T-helper 17 cell (primary cell): ENCODE data around the gene SDK1. TPM values are rescaled to one million over a fixed set of nuclear protein-coding genes. Genes with fewer than 3 reads are reported as not detected.

Source experiments
- ATAC-seq: fragments of 150-1000 bp; cut with Tn5 transposase; 2 replicates; pipeline ENCODE4 v1.10.0; 2021; ENCODE audit warnings: mild to moderate bottlenecking, moderate library complexity
- DNase-seq, 3 donors: peaks; one replicate each; pipeline versions ENCODE4 v3.0.0 to v3.0.0-alpha.2; 2020 to 2021
- H3K9me3 ChIP-seq: one replicate; pipeline ENCODE4 v1.7.0; 2013; ENCODE audit warnings: low read length, mild to moderate bottlenecking; ENCODE audit not compliant: control insufficient read depth, poor library complexity, severe bottlenecking
- H3K27ac Mint-ChIP-seq: one replicate; pipeline ENCODE4 v1.8.0; 2022; ENCODE audit warnings: mild to moderate bottlenecking, moderate library complexity, mixed read lengths
- H3K27me3 Mint-ChIP-seq: one replicate; pipeline ENCODE4 v1.8.0; 2022; ENCODE audit warnings: mixed read lengths
- H3K36me3 Mint-ChIP-seq: one replicate; pipeline ENCODE4 v1.8.0; 2022; ENCODE audit warnings: low read depth, mixed read lengths
- H3K4me1 Mint-ChIP-seq: one replicate; pipeline ENCODE4 v1.8.0; 2022; ENCODE audit warnings: mild to moderate bottlenecking, mixed read lengths
- H3K4me3 Mint-ChIP-seq: one replicate; pipeline ENCODE4 v1.8.0; 2022; ENCODE audit warnings: mild to moderate bottlenecking, moderate library complexity, mixed read lengths
- total RNA-seq, 4 donors: library from RNA in 2 of 4; stranded (reverse) in 2 of 4; gene quantifications; one replicate each; pipeline ENCODE4 v1.2.3 and lab custom pipeline; 2022 to 2026

SDK1 gene
- total RNA-seq, 2 donors from 2014 or later: 0.12 to 0.13 TPM

- DNase-seq (no peak), ATAC-seq (no peak)
- Mint-ChIP-seq H3K4me1 (peaks cover 2% of the 10 kb centered on the region), H3K27ac (no peak overlapping the region), H3K27me3 (peaks cover 37% of the 10 kb centered on the region), H3K4me3 (no peak overlapping the region), H3K36me3 (no peaks in the 10 kb centered on the region)
- H3K9me3 ChIP-seq: no peaks in the 10 kb centered on the region
Measured at GRCh38 chr7:3942816-3943745, 642.0 kb downstream of the SDK1 start.

GRCh38 chr7:3943779-3944520 is 642.9 kb downstream of the SDK1 start:
- Mint-ChIP-seq H3K4me1 (peaks cover 2% of the 10 kb centered on the region), H3K4me3 (no peak overlapping the region), H3K36me3 (no peaks in the 10 kb centered on the region), H3K27me3 (peaks cover 41% of the 10 kb centered on the region), H3K27ac (no peak overlapping the region)
- no peak for DNase-seq
- no peaks in the 10 kb centered on the region for H3K9me3 ChIP-seq
- no peak for ATAC-seq

DNA sequence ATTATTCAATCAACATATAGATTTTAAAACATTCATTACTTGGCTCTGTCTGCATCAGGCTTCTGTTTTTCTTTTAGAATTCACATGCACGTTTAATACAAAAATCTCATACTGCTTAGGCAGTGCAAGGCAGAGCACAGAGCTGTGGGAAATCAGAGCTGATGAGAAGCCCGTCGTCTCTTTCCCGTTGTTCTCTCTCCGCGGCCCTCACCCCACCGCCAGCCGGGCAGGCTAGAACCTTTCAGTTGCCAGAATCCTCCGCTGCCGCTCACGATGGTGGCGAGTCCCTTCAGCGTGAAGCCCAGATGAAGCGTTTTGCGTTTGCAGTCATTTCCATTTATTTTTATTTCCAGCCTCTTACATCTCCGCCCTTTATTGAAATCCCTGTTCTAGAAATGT is 648.2 kb downstream of the SDK1 start:
- peaks cover 2% of the 10 kb centered on the region for H3K36me3 Mint-ChIP-seq

GRCh38 chr7:3950249-3950648 is 649.2 kb downstream of the SDK1 start:
- no peak overlapping the region for H3K4me3 Mint-ChIP-seq
- no peaks in the 10 kb centered on the region for H3K9me3 ChIP-seq

More for the DNA sequence above, 648.2 kb downstream of the SDK1 start:
- Mint-ChIP-seq H3K27me3 (peaks cover 24% of the 10 kb centered on the region), H3K4me3 (no peak overlapping the region), H3K27ac (no peak overlapping the region), H3K4me1 (peaks cover 2% of the 10 kb centered on the region)
- no peak for DNase-seq
- H3K9me3 ChIP-seq: no peaks in the 10 kb centered on the region
- ATAC-seq: no peak

GRCh38 chr7:3951316-3952055 is 650.4 kb downstream of the SDK1 start:
- Mint-ChIP-seq H3K27ac (no peak overlapping the region), H3K27me3 (peaks cover 38% of the 10 kb centered on the region), H3K4me3 (no peak overlapping the region), H3K4me1 (peaks cover 2% of the 10 kb centered on the region), H3K36me3 (peaks cover 2% of the 10 kb centered on the region)
- DNase-seq (no peak), ATAC-seq (no peak)
- H3K9me3 ChIP-seq: no peaks in the 10 kb centered on the region

More at GRCh38 chr7:3950249-3950648, 649.2 kb downstream of the SDK1 start:
- DNase-seq (no peak), ATAC-seq (no peak)
- H3K27ac Mint-ChIP-seq: no peak overlapping the region
- H3K36me3 Mint-ChIP-seq: peaks cover 2% of the 10 kb centered on the region
- H3K4me1 Mint-ChIP-seq: peaks cover 2% of the 10 kb centered on the region
- peaks cover 28% of the 10 kb centered on the region for H3K27me3 Mint-ChIP-seq

GRCh38 chr7:3953133-3953532 is 652.1 kb downstream of the SDK1 start:
- no peaks in the 10 kb centered on the region for H3K4me1 Mint-ChIP-seq
- no peak for ATAC-seq
- peaks cover 36% of the 10 kb centered on the region for H3K27me3 Mint-ChIP-seq
- H3K4me3 Mint-ChIP-seq: no peak overlapping the region
- DNase-seq: no peak
- H3K27ac Mint-ChIP-seq: no peak overlapping the region
- H3K9me3 ChIP-seq: no peaks in the 10 kb centered on the region
- H3K36me3 Mint-ChIP-seq: peaks cover 2% of the 10 kb centered on the region

- DNase-seq (no peak), ATAC-seq (no peak)
- H3K4me3 Mint-ChIP-seq: no peak overlapping the region
- H3K36me3 Mint-ChIP-seq: peaks cover 2% of the 10 kb centered on the region
- H3K4me1 Mint-ChIP-seq: no peaks in the 10 kb centered on the region
- no peaks in the 10 kb centered on the region for H3K9me3 ChIP-seq
- peaks cover 34% of the 10 kb centered on the region for H3K27me3 Mint-ChIP-seq
- no peak overlapping the region for H3K27ac Mint-ChIP-seq
Measured at GRCh38 chr7:3953946-3954345, 652.9 kb downstream of the SDK1 start.

DNA sequence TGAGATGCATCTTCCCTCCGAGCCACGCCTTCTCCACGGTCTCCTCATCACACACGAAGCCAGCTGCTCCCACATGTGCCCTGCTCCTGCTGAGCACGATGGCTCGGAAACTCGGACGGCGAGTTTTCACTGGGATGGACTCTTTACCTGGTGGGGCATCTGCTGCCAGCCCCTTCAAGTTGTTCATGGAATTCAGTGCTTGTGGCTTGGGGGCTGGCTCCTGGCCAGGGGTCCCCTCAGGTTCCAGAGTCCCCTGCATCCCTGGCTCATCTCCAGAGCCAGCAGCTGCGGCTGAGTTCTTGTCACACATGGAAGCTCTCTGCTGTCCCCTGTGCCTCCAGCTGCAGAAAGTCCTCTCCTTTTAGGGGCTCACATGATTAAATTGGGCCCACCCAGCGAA is 654.0 kb downstream of the SDK1 start:
- H3K27me3 Mint-ChIP-seq: peaks cover 32% of the 10 kb centered on the region
- H3K9me3 ChIP-seq: no peaks in the 10 kb centered on the region
- H3K4me3 Mint-ChIP-seq: no peak overlapping the region
- no peaks in the 10 kb centered on the region for H3K4me1 Mint-ChIP-seq
- DNase-seq (no peak), ATAC-seq (no peak)
- H3K27ac Mint-ChIP-seq: no peak overlapping the region
- H3K36me3 Mint-ChIP-seq: peaks cover 2% of the 10 kb centered on the region

DNA sequence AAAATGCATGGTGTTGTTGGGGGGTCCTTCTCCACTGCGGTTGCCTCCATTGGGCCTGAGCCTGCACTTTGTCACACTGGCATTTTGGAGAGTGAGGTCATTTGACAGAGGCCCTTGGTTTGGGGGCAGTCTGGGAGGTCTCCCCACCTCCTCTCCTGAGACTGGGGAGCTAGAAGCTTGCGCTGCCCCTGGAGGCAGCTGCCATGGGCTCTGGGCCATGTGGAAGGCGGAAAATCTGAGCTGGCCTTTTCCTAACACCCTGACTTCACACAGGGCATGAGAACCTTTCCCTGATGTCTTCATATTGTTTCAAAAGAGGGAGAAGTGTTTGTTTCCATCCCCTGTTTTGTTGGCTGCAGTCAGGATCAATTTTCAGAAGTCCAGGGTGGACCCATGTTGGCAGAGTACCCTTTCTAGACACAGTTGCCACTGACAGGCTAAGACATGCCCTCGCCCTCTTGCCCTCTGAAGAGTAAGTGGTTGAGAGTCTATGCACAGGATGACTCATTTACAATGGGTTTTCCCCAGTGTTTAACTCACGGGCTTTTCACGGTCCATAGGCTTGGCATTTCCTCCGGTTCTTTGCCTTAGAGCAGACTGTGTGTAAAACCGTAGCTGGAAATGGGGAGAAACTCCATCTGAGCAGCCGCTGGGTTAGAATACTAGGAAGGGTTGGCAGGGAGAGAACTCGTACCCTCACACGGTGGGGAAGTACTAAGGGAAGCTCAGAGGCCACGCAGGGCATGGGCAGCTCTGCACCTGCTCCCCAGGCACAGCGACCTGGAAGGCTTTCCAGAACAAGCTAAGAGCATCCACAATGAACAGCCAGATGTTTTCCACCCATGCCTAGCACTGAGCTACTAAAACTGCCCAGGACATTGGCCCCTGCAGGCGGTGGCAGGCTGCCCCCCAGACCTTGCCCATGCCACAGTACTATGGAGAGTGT is 655.0 kb downstream of the SDK1 start:
- Mint-ChIP-seq H3K36me3 (no peaks in the 10 kb centered on the region), H3K27me3 (peaks cover 42% of the 10 kb centered on the region), H3K4me1 (no peaks in the 10 kb centered on the region), H3K27ac (no peak overlapping the region), H3K4me3 (no peak overlapping the region)
- DNase-seq (no peak), ATAC-seq (no peak)
- no peaks in the 10 kb centered on the region for H3K9me3 ChIP-seq

GRCh38 chr7:3956949-3957348 is 655.9 kb downstream of the SDK1 start:
- no peaks in the 10 kb centered on the region for H3K4me1 Mint-ChIP-seq
- H3K27ac Mint-ChIP-seq: no peak overlapping the region
- H3K4me3 Mint-ChIP-seq: no peak overlapping the region
- ATAC-seq: no peak
- DNase-seq: no peak
- H3K36me3 Mint-ChIP-seq: no peaks in the 10 kb centered on the region
- H3K9me3 ChIP-seq: no peaks in the 10 kb centered on the region
- peaks cover 45% of the 10 kb centered on the region for H3K27me3 Mint-ChIP-seq

DNA sequence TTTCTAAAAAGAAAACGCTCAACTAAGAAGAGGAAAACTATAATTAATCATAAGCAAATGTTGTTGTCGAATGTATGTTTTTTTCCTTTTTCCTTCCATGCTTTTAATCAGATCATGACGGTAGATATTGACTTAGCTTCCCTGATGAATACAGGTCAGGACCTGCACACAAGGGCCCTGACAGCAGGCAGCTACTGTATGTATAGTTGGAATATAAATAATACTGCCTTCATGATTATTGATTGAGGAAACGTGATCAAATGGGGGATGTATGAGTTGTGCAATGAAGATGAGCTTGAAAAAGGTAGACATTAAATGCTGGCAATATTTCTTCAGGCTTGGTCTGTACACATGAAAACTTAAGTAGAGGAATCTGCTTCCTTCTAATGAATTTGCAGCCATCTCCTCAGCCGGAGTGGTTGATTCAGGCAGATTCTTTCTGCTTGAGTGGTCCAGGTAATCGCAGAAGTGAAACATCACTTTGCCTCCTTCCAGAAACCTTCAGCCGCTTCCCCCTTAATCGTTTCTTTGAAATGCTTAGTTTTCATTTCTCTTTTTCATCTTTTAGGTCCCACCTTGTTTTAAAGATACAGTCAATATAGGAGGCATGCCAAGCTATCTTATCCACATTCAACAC is 656.5 kb downstream of the SDK1 start:
- H3K4me1 Mint-ChIP-seq: no peaks in the 10 kb centered on the region
- no peak for DNase-seq
- H3K36me3 Mint-ChIP-seq: no peaks in the 10 kb centered on the region
- no peak overlapping the region for H3K4me3 Mint-ChIP-seq
- ATAC-seq: no peak
- no peaks in the 10 kb centered on the region for H3K9me3 ChIP-seq
- peaks cover 45% of the 10 kb centered on the region for H3K27me3 Mint-ChIP-seq
- H3K27ac Mint-ChIP-seq: no peak overlapping the region

DNA sequence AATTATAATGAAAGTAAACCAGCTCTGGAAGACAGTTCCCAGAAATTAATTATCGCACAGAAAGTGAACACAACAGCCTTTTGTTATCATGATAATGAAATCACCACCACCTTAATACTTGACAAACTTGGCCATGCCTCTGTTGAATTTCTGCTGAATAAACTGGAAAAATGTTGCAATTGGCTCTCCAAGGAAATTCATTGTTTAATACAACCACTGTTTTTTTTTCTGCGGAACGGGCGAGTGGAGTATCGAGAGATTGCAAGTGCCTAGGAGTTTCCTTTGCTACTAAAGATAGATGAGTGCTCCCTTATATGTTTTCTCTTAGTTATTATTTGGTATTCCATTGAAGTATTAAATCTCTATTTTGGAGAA is 657.0 kb downstream of the SDK1 start:
- Mint-ChIP-seq H3K4me3 (no peak overlapping the region), H3K4me1 (no peaks in the 10 kb centered on the region), H3K27me3 (peaks cover 45% of the 10 kb centered on the region), H3K36me3 (no peaks in the 10 kb centered on the region), H3K27ac (no peak overlapping the region)
- no peaks in the 10 kb centered on the region for H3K9me3 ChIP-seq
- DNase-seq (no peak), ATAC-seq (no peak)
